H1 (cell line): ENCODE results near the gene NLRP6. TPM values are rescaled to one million over a fixed set of nuclear protein-coding genes. Genes with fewer than 3 reads are reported as not detected.

Experiments
- CTCF ChIA-PET: fragments of 300-600 bp; sonication (Branson Sonifier 250); formaldehyde crosslinking; loops from one replicate; lab custom pipeline; 2021; ENCODE audit not compliant: partially characterized antibody; lab: Charles Lee
- POLR2A ChIA-PET: fragments of 300-600 bp; sonication (Branson Sonifier 250); formaldehyde crosslinking; loops from one replicate; lab custom pipeline; 2021; ENCODE audit warnings: inconsistent platforms; ENCODE audit not compliant: partially characterized antibody; lab: Charles Lee
- DNase-seq, 2 experiments: peaks; one replicate each; pipeline versions ENCODE4 v3.0.0 to v3.0.0-alpha.2; 2010 to 2022; ENCODE audit warnings: low spot score in 2 of 2, low read depth in 1 of 2, mixed read lengths in 1 of 2
- FAIRE-seq: peaks from 2 replicates; lab custom pipeline; 2011; peaks lifted over from hg19 to GRCh38; lab: Jason Lieb, UNC
- H2AFZ ChIP-seq: 2 replicates; pipeline ENCODE4 v1.8.1; 2012; ENCODE audit warnings: low read length, inconsistent platforms
- H2AK5ac ChIP-seq: 2 replicates; pipeline ENCODE4 v1.6.1; 2013; ENCODE audit warnings: low read depth, low read length
- H2BK120ac ChIP-seq: replicated peaks from 2 replicates; pipeline ENCODE3; 2013; ENCODE audit warnings: low read depth, low read length, inconsistent platforms
- H2BK12ac ChIP-seq: 2 replicates; pipeline ENCODE4 v1.6.1; 2013; ENCODE audit warnings: low read depth, low read length
- H2BK15ac ChIP-seq: 2 replicates; pipeline ENCODE4 v1.6.1; 2013; ENCODE audit warnings: low read length
- H2BK20ac ChIP-seq: 2 replicates; pipeline ENCODE4 v1.6.1; 2013; ENCODE audit warnings: low read length
- H2BK5ac ChIP-seq: 2 replicates; pipeline ENCODE4 v1.6.1; 2013; ENCODE audit warnings: low read depth, low read length
- H3K14ac ChIP-seq: 2 replicates; pipeline ENCODE4 v1.6.1; 2013; ENCODE audit warnings: inconsistent platforms; ENCODE audit not compliant: insufficient read length
- H3K18ac ChIP-seq: 2 replicates; pipeline ENCODE4 v1.6.1; 2013; ENCODE audit warnings: low read length; ENCODE audit errors: extremely low read depth
- H3K23ac ChIP-seq: 2 replicates; pipeline ENCODE4 v1.6.1; 2013; ENCODE audit warnings: inconsistent platforms; ENCODE audit not compliant: insufficient read length
- H3K23me2 ChIP-seq: 2 replicates; pipeline ENCODE4 v1.6.1; 2013; ENCODE audit warnings: low read depth, low read length
- H3K27ac ChIP-seq: 2 replicates; pipeline ENCODE4 v1.6.1; 2011; ENCODE audit warnings: low read depth, low read length, inconsistent platforms
- H3K27me3 ChIP-seq, 4 experiments: replicated peaks in 1 of 4; 1 replicate in 1 of 4; 2 replicates in 3 of 4; pipeline versions ENCODE4 v1.6.1 to v1.8.1; 2011 to 2013; ENCODE audit warnings: low read length in 3 of 4, mild to moderate bottlenecking in 3 of 4, inconsistent platforms in 2 of 4, mixed read lengths in 2 of 4, moderate library complexity in 1 of 4; ENCODE audit not compliant: control insufficient read depth in 3 of 4, insufficient read depth in 3 of 4; ENCODE audit errors: extremely low read depth in 1 of 4
- H3K36me3 ChIP-seq, 4 experiments: 2 replicates each; pipeline versions ENCODE4 v1.6.1 to v1.8.1; 2011 to 2013; ENCODE audit warnings: mild to moderate bottlenecking in 4 of 4, low read length in 3 of 4, moderate library complexity in 2 of 4, control low read depth in 1 of 4, inconsistent platforms in 1 of 4; ENCODE audit not compliant: insufficient read depth in 4 of 4, control insufficient read depth in 2 of 4
- H3K4ac ChIP-seq: replicated peaks from 2 replicates; pipeline ENCODE3; 2013; ENCODE audit warnings: low read length, low read depth, mixed read lengths, inconsistent platforms; ENCODE audit not compliant: insufficient read length
- H3K4me1 ChIP-seq, 4 experiments: replicated peaks in 1 of 4; 1 replicate in 1 of 4; 2 replicates in 3 of 4; pipeline versions ENCODE4 v1.6.1 to v1.8.1; 2011 to 2013; ENCODE audit warnings: low read length in 3 of 4, inconsistent platforms in 2 of 4, mixed read lengths in 1 of 4; ENCODE audit not compliant: insufficient read depth in 4 of 4, control insufficient read depth in 3 of 4
- H3K4me2 ChIP-seq, 2 experiments: 2 replicates each; pipeline versions ENCODE4 v1.6.1 to v1.8.1; 2011 to 2013; ENCODE audit warnings: low read depth in 2 of 2, low read length in 2 of 2, control low read depth in 1 of 2, inconsistent platforms in 1 of 2, mild to moderate bottlenecking in 1 of 2; ENCODE audit not compliant: insufficient read depth in 1 of 2
- H3K4me3 ChIP-seq, 4 experiments: fragments of 200-600, 300-600 bp in 1 of 4; sonication (generic), shearing (Covaris generic), sonication (Bioruptor Twin) in 1 of 4; 2 replicates each; pipeline versions ENCODE4 v1.5.1 to v1.8.1; 2011 to 2016; ENCODE audit warnings: low read length in 4 of 4, low read depth in 3 of 4, control low read depth in 2 of 4, inconsistent platforms in 2 of 4, mild to moderate bottlenecking in 2 of 4, mixed read lengths in 1 of 4, moderate library complexity in 1 of 4; ENCODE audit not compliant: insufficient read depth in 2 of 4; ENCODE audit errors: extremely low read depth in 1 of 4
- H3K56ac ChIP-seq: replicated peaks from 2 replicates; pipeline ENCODE3; 2013; ENCODE audit warnings: low read depth, mild to moderate bottlenecking, mixed read lengths, low read length, inconsistent platforms; ENCODE audit not compliant: insufficient read length
- H3K79me1 ChIP-seq: 2 replicates; pipeline ENCODE4 v1.6.1; 2013; ENCODE audit warnings: low read depth, low read length, control low read depth
- H3K79me2 ChIP-seq, 2 experiments: 2 replicates each; pipeline versions ENCODE4 v1.6.1 to v1.8.1; 2012 to 2013; ENCODE audit warnings: low read length in 2 of 2, mild to moderate bottlenecking in 2 of 2, inconsistent platforms in 1 of 2; ENCODE audit not compliant: insufficient read depth in 2 of 2, control insufficient read depth in 1 of 2
- H3K9ac ChIP-seq, 4 experiments: replicated peaks in 1 of 4; 1 replicate in 1 of 4; 2 replicates in 3 of 4; pipeline versions ENCODE4 v1.6.1 to v1.8.1; 2011 to 2013; ENCODE audit warnings: low read depth in 3 of 4, low read length in 3 of 4, control low read depth in 2 of 4, mild to moderate bottlenecking in 2 of 4, moderate library complexity in 2 of 4, inconsistent platforms in 1 of 4; ENCODE audit errors: extremely low read depth in 1 of 4
- H3K9me3 ChIP-seq, 2 experiments: 2 replicates each; pipeline versions ENCODE4 v1.6.1 to v1.8.1; 2012 to 2013; ENCODE audit warnings: mild to moderate bottlenecking in 2 of 2, moderate library complexity in 2 of 2, control low read depth in 1 of 2, inconsistent platforms in 1 of 2, low read depth in 1 of 2, low read length in 1 of 2, mixed read lengths in 1 of 2; ENCODE audit not compliant: insufficient read depth in 2 of 2
- H4K20me1 ChIP-seq, 2 experiments: replicated peaks in 1 of 2; 2 replicates each; pipeline versions ENCODE3 to v1.8.1; 2011 to 2013; ENCODE audit warnings: inconsistent platforms in 2 of 2, low read length in 2 of 2, mild to moderate bottlenecking in 1 of 2; ENCODE audit not compliant: insufficient read depth in 2 of 2, control insufficient read depth in 1 of 2
- H4K5ac ChIP-seq: 2 replicates; pipeline ENCODE4 v1.6.1; 2013; ENCODE audit warnings: low read length, low read depth, mixed read lengths, inconsistent platforms; ENCODE audit not compliant: insufficient read length
- H4K8ac ChIP-seq: 2 replicates; pipeline ENCODE4 v1.8.0; 2013; ENCODE audit warnings: mild to moderate bottlenecking, moderate library complexity, low read length, inconsistent platforms; ENCODE audit not compliant: insufficient read depth; ENCODE audit errors: extremely low read depth
- H4K91ac ChIP-seq: replicated peaks from 2 replicates; pipeline ENCODE3; 2013; ENCODE audit warnings: low read length, mixed read lengths, inconsistent platforms; ENCODE audit not compliant: insufficient read length
- CBX5 ChIP-seq: fragments of 300-800, 300-1000 bp; sonication (generic); IDR thresholded peaks from 2 replicates; pipeline ENCODE4 v1.7.1; 2016; ENCODE audit warnings: antibody characterized with exemption, low read length, low read depth
- EP300 ChIP-seq, 2 experiments: IDR thresholded peaks; 1 replicate in 1 of 2; 2 replicates in 1 of 2; pipeline ENCODE4 v1.6.1; 2011 to 2012; ENCODE audit warnings: low read depth in 2 of 2, low read length in 2 of 2, mild to moderate bottlenecking in 2 of 2, borderline replicate concordance in 1 of 2, inconsistent platforms in 1 of 2, moderate library complexity in 1 of 2
- NRF1 ChIP-seq: IDR thresholded peaks from 2 replicates; pipeline ENCODE4 v1.6.1; 2011; ENCODE audit warnings: mild to moderate bottlenecking, low read depth, low read length, improper control_type of control experiment
- POU5F1 ChIP-seq: IDR thresholded peaks from 2 replicates; pipeline ENCODE4 v1.6.1; 2011; ENCODE audit warnings: low read depth, mild to moderate bottlenecking, low read length, moderate library complexity
- YY1 ChIP-seq: IDR thresholded peaks from 2 replicates; pipeline ENCODE4 v1.6.1; 2011; ENCODE audit warnings: low read depth, mild to moderate bottlenecking, low read length
- WGBS, 2 experiments: shearing (Covaris generic) in 1 of 2; methylation state at CpG; one replicate each; pipeline versions ENCODE4 v1.1.6 to v1.1.7; 2013 to 2015; ENCODE audit warnings: low lambda C conversion rate in 2 of 2, mixed read lengths in 2 of 2, inconsistent platforms in 1 of 2, low coverage in 1 of 2, missing lambda C conversion rate in 1 of 2; ENCODE audit not compliant: insufficient replicate concordance in 2 of 2, insufficient coverage in 1 of 2, insufficient read length in 1 of 2; ENCODE audit errors: extremely low coverage in 1 of 2, missing lambda C conversion rate in 1 of 2; 5-methylcytosine and 5-hydroxymethylcytosine counted together
- polyA plus RNA-seq, 7 experiments: library from polyadenylated mRNA; depleted of rRNA in 3 of 7; stranded (reverse) in 5 of 7; unstranded in 2 of 7; fragments of >200 nt in 5 of 7; fragments of 200-250 nt in 2 of 7; gene quantifications; 1 replicate in 5 of 7; 2 replicates in 1 of 7; 4 replicates in 1 of 7; pipeline versions ENCODE4 v1.2.1 to v1.2.3, GENCODE V29; 2011 to 2013; ENCODE audit warnings: missing spikeins in 2 of 7, mixed read lengths in 2 of 7
- total RNA-seq: library from RNA; stranded (reverse); fragmentation: NEBNext Ultra II Directional; extraction: Animal tissue kit (Norgen Biotek cat#: 25700); gene quantifications from 2 replicates; pipeline ENCODE4 v1.2.1, GENCODE V29; 2021

NLRP6 gene
- total and polyA plus RNA-seq, 2 of the 8 experiments (the other 6 are each of a cell fraction or from before 2014, with no cell fraction given): not detected

DNA sequence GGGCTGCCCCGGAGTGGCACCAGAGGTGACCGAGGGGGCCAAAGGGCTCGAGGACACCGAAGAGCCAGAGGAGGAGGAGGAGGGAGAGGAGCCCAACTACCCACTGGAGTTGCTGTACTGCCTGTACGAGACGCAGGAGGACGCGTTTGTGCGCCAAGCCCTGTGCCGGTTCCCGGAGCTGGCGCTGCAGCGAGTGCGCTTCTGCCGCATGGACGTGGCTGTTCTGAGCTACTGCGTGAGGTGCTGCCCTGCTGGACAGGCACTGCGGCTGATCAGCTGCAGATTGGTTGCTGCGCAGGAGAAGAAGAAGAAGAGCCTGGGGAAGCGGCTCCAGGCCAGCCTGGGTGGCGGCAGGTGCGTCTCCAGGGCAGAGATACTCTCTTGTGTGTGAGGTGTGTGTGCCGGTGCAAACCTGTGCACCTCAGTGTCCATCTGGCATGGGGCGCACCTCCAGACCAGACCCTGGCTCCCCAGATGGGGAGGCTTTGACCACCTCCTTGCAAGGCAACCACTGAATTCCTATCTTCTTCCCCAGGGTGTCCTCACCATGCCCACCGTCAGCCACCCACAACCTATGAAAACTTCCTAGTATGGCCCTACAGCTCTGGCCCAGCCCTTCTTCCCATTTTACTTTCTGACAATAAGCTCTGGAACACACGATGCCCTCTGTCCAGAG lies 3.4 kb downstream of the NLRP6 start:
- no peak overlapping the region for H4K8ac ChIP-seq
- H2BK15ac ChIP-seq: peak overlapping the region; percentile 92; the same call in 1 of the 2 replicates
- ChIA-PET POLR2A (interaction anchor here (0.7 to 7.7 kb wide), 12 partner anchors 8 to 115 kb away, joined by 3 to 51 read pairs (median 4); partner anchors contain the start of gene IFITM5), CTCF (interaction anchor here (0.6 to 8.6 kb wide), 9 partner anchors 9 to 74 kb away, joined by 3 to 88 read pairs (median 4); no protein-coding TSS in a partner anchor)
- H3K36me3 ChIP-seq: no peaks in the 10 kb centered on the region
- peak overlapping the region; percentile 39; the same call in 1 of the 2 replicates for H2BK12ac ChIP-seq
- no peaks in the 10 kb centered on the region for H3K79me2 ChIP-seq
- H4K20me1 ChIP-seq: no peaks in the 10 kb centered on the region
- H3K4me3 ChIP-seq: no peak overlapping the region
- no peak overlapping the region for H4K91ac ChIP-seq
- no peak for TF ChIP-seq POU5F1
- TF ChIP-seq YY1: no peak
- TF ChIP-seq CBX5: no peak
- no peak for TF ChIP-seq NRF1
- TF ChIP-seq EP300 (IDR thresholded peaks at IDR 0.05; ENCODE audit: borderline replicate concordance in 1 of 2, low read depth in 2 of 2, low read length in 2 of 2): no peak
- DNase-seq (peak in 1 of 2 experiments; percentile 48), FAIRE-seq (no peak)
- H3K14ac ChIP-seq: no peak overlapping the region
- H3K27me3 ChIP-seq: peaks cover 0 to 3% (median 1%) of the 10 kb centered on the region in 4 experiments; a peak in 2 of 7 replicates
- 95% methylated on average over 26 of the region's 26 CpGs; no CpG with 5 or more reads in 1 of the 2 experiments for WGBS, 2 experiments
- no peak overlapping the region for H3K18ac ChIP-seq
- no peak overlapping the region for H3K27ac ChIP-seq
- H2AFZ ChIP-seq: no peak overlapping the region
- H3K9me3 ChIP-seq: no peaks in the 10 kb centered on the region
- no peak overlapping the region for H2BK20ac ChIP-seq
- peaks cover 0 to 5% (median 0%) of the 10 kb centered on the region in 4 experiments; a peak in 4 of 7 replicates for H3K4me1 ChIP-seq
- no peak overlapping the region for H3K56ac ChIP-seq
- H3K23ac ChIP-seq: no peak overlapping the region
- H3K79me1 ChIP-seq: no peaks in the 10 kb centered on the region
- H3K4me2 ChIP-seq: no peak overlapping the region
- no peak overlapping the region for H3K9ac ChIP-seq
- no peak overlapping the region for H2BK120ac ChIP-seq
- no peak overlapping the region for H2AK5ac ChIP-seq
- H2BK5ac ChIP-seq: peak overlapping the region; percentile 49; the same call in 1 of the 2 replicates
- H3K23me2 ChIP-seq: no peaks in the 10 kb centered on the region
- no peak overlapping the region for H3K4ac ChIP-seq
- no peak overlapping the region for H4K5ac ChIP-seq
